ENCODE data around the gene ADAMTS20.

The ADAMTS20 gene

GRCh38 chr12:43336962-43337555 lies 214.9 kb downstream of the ADAMTS20 start:
- peak; percentile 52 for TF ChIP-seq CTCF (IDR thresholded peaks at IDR 0.05; ENCODE audit: insufficient read depth, missing control alignments)
- FAIRE-seq (no peak), DNase-seq (ENCODE audit: insufficient read length, low spot score) (no peak)

- TF ChIP-seq CTCF (IDR thresholded peaks at IDR 0.05; ENCODE audit: insufficient read depth, missing control alignments) = no peak
- no peak for FAIRE-seq
- DNase-seq (ENCODE audit: insufficient read length, low spot score) = no peak
These were observed 218.4 kb downstream of the ADAMTS20 start for GRCh38 chr12:43333644-43334043.

GRCh38 chr12:43332977-43333640 lies 218.9 kb downstream of the ADAMTS20 start:
- no peak for FAIRE-seq
- no peak for DNase-seq (ENCODE audit: insufficient read length, low spot score)
- no peak for TF ChIP-seq CTCF (IDR thresholded peaks at IDR 0.05; ENCODE audit: insufficient read depth, missing control alignments)

GRCh38 chr12:43331935-43332334 lies 220.1 kb downstream of the ADAMTS20 start:
- no peak for FAIRE-seq
- DNase-seq (ENCODE audit: insufficient read length, low spot score) = no peak
- no peak for TF ChIP-seq CTCF (IDR thresholded peaks at IDR 0.05; ENCODE audit: insufficient read depth, missing control alignments)

GRCh38 chr12:43329375-43329774 lies 222.6 kb downstream of the ADAMTS20 start:
- no peak for TF ChIP-seq CTCF (IDR thresholded peaks at IDR 0.05; ENCODE audit: insufficient read depth, missing control alignments)
- FAIRE-seq = no peak
- DNase-seq (ENCODE audit: insufficient read length, low spot score) = no peak

- FAIRE-seq (no peak), DNase-seq (ENCODE audit: insufficient read length, low spot score) (no peak)
- no peak for TF ChIP-seq CTCF (IDR thresholded peaks at IDR 0.05; ENCODE audit: insufficient read depth, missing control alignments)
These were observed 226.2 kb downstream of the ADAMTS20 start for GRCh38 chr12:43325786-43326185.

GRCh38 chr12:43320281-43320680 lies 231.7 kb downstream of the ADAMTS20 start:
- TF ChIP-seq CTCF (IDR thresholded peaks at IDR 0.05; ENCODE audit: insufficient read depth, missing control alignments) = no peak
- no peak for FAIRE-seq
- DNase-seq (ENCODE audit: insufficient read length, low spot score) = no peak

Measured in D721Med (cell line).